Sciatic nerve (tissue), 2 donors: ENCODE results near the gene CNOT8. TPM values are rescaled to one million over a fixed set of nuclear protein-coding genes. Genes with fewer than 3 reads are reported as not detected.
"Not testable (repeated sequence)": the region's sequence is repeated elsewhere in the genome, so short reads cannot be mapped to it uniquely, and the experiment has no call there.

Experiments
- ATAC-seq: fragments of 200-7000 bp; cut with Tn5 transposase; one replicate; pipeline ENCODE4 v1.9.1; 2020; ENCODE audit warnings: mild to moderate bottlenecking, moderate library complexity
- DNase-seq: peaks from one replicate; pipeline ENCODE4 v3.0.0-alpha.2; 2020; ENCODE audit warnings: low spot score
- intact Hi-C: fragments of 100-400 bp; cut with DNase I; formaldehyde crosslinking; loops from one replicate; pipeline ENCODE4 v1.14.2; 2022
- total RNA-seq: library from RNA; stranded (reverse); fragmentation: NEBNext Ultra II Directional; extraction: Animal tissue kit (Norgen Biotek cat#: 25700); gene quantifications from one replicate; pipeline ENCODE4 v1.2.1, GENCODE V29; 2021
- donor health status: DM: no; HTN: no; CAD: no.
- donor health status: DM: no; HTN: no; CAD: no.

Gene CNOT8
- 45.3 TPM for total RNA-seq

DNA sequence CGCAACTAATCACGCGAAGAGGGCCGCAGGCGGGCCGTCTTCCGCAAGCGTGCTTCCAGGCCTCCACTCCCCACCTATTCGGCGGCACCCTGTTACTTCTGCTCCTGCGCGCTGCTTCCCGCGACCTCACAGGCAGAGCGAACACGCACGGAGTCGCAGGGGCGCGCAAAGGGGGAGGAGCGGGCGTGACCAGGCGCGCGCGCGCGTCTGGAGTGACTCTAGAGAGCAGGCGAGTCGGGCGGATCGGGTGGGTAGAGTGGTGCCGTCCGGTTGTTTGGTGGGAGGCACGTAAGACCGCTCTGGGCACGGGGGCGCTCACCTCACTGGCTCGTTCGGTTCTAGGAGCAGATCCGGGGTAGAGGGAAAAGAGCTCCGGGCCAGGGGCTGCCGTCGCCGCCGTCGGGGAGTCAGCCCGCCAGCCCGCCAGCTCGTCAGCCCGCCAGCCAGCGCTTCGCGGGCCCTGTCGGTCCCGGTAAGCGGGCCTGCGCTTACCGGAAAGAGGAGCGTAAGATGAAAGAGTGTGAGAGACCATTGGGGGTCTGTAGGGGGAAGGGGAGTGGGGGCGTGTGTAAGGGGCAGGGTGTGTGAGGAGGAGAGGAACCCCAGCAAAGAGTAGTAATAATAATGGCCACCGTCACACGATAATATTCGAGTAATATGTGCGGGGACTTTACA lies at the start of gene CNOT8:
Gene CNOT8, plus strand, starts transcription at position 331 of the 675 bp plus-strand sequence. CDS start 4,652 bp downstream, outside the sequence.
- ATAC-seq = peak; percentile 95
- intact Hi-C loops = no loop called here
- peak; percentile 99 for DNase-seq

DNA sequence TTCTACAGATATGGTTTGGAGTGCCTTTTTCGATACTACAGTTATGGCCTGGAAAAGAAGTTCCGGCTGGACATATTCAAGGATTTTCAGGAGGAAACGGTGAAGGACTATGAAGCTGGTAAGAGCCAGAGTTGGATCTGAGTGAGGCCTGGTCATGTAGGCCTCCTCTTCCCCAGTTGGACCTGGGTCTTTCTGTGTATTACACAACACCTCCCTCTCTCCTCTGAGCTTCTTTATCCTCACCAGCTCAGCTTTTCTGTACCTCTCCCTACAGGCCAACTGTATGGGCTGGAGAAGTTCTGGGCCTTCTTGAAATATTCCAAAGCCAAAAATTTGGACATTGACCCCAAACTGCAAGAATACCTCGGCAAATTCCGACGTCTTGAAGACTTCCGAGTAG lies 47.2 kb upstream of the CNOT8 start:
- intact Hi-C loops = loop anchor here (5.0 kb wide), 1 partner anchor 159 kb away; no protein-coding TSS in a partner anchor
- ATAC-seq = peak; percentile 40
- peak; percentile 3 for DNase-seq

DNA sequence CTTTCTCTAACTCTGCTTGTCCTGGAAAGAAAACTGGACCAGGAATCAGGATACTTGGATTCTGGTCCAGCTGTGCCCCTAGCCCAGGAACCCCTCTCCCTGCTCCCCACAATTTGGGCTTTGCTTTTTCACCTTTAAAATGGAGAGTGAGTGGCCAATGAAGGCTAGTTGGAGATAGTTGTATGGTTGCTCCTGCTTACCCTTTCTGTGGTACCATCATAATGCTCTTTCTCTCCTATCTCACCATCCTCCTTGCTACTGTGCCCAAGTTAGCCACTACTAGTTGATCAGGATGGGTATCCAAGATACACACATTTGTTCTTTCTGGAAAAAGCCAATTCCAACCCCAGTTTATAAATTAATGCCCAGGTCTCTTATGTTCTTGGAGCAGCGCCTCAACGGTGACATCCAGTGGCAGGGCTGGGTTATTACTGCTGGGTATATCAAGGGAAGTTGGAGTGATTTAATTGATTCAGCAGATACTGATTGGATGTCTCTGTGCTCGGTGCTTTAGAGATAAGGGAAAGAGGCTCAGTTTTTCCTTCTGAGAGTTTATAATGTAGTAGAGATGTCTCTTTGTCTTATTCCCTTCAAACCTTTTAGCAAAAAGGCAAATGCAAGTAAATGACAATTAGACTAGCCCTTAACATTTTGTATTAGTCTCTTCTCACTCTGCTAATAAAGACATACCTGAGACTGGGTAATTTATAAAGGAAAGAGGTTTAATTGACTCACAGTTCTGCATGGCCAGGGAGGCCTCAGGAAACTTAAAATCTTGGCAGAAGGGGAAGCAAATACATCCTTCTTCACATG lies 46.6 kb upstream of the CNOT8 start:
- intact Hi-C loops = loop anchor here (5.0 kb wide), 1 partner anchor 160 kb away; no protein-coding TSS in a partner anchor
- DNase-seq = peak; percentile 76
- peak; percentile 72 for ATAC-seq

DNA sequence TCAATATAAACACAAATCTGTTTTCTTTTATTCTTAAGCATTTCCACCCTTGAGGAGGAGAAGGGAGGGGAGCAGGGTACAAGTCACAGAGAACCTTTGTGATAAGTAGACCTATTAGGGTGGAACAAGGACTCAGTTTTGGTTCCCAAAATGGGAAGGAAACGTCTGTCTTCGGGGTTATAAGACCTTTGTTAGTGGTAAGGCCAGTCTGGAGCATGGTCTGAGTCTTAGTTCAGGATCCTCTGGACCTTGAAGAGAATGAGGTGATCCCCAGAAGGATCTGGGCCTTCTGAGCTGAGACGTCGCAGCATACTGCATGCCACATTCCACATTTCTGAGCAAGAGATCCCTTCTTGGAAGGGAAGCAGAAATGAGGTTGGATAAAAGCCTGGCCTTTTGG lies 45.3 kb upstream of the CNOT8 start:
- intact Hi-C loops = loop anchor here (5.0 kb wide), 1 partner anchor 161 kb away; no protein-coding TSS in a partner anchor
- ATAC-seq = no peak
- DNase-seq = no peak

DNA sequence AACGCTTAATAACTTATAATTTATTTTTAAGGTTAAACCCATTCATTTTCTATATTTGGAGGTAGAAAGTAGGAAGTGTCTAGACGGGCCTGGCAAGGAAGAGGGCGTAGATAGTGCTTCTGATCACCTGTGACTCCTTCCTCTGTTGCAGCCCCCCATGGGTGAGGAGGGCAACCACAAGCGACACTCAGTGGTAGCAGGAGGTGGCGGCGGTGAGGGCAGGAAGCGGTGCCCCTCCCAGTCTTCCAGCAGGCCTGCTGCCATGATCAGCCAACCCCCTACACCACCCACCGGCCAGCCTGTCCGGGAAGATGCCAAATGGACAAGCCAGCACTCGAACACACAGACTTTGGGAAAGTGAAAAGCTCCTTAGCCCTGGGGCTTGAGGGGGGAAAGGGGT lies 44.7 kb upstream of the CNOT8 start:
- no peak for ATAC-seq
- intact Hi-C loops = loop anchor here (5.0 kb wide), 1 partner anchor 161 kb away; no protein-coding TSS in a partner anchor

DNA sequence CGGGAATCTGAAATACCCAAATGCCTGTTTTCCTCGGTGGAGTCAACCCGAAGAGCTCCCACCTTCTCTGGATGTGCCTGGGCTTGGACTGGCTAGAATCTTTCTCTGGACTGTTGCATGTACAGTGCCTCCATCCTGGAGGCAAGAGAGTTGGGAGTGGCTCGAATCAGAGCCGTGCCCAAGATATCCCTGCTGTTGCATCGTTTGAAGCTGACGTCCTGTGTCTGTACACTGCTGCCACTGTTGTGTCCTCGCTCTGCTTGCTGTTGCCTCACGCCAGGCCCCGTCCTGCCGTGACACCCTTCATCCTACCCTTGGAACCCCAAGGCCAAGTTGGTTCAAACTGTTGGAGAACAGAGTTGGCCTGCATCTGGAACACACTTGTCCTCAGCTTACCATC lies 43.4 kb upstream of the CNOT8 start:
- intact Hi-C loops = no loop called here
- no peak for ATAC-seq
- DNase-seq = peak; percentile 40

More for the DNA sequence above, 44.7 kb upstream of the CNOT8 start:
- peak; percentile 47 for DNase-seq

DNA sequence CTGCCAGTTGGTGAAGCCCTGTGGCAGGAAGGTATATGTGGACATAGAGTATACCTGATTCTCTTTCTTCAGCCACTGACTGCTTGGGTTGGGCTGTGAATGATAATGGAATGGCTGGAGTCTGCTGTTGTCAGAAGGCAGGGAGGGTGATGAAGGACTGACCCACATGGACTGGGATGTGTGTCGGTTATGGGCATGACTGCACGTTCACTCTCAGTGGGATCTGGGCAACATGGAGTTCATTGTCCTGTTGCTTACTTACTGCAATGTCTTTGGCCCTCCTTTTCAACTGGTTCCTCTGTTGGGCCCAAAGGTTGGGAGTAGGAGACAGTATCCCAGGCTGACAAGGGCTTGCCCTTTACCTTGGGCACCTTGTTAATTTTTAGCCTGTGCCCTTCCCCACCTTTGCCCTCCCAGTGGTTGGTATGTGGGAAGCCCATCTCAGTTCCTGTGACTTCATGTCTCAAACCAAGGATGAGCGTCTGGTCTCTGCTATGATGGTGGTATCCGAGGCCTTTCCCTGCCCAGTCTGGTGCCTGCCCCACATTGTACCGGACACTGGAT lies 42.7 kb upstream of the CNOT8 start:
- intact Hi-C loops = no loop called here
- no peak for ATAC-seq

DNA sequence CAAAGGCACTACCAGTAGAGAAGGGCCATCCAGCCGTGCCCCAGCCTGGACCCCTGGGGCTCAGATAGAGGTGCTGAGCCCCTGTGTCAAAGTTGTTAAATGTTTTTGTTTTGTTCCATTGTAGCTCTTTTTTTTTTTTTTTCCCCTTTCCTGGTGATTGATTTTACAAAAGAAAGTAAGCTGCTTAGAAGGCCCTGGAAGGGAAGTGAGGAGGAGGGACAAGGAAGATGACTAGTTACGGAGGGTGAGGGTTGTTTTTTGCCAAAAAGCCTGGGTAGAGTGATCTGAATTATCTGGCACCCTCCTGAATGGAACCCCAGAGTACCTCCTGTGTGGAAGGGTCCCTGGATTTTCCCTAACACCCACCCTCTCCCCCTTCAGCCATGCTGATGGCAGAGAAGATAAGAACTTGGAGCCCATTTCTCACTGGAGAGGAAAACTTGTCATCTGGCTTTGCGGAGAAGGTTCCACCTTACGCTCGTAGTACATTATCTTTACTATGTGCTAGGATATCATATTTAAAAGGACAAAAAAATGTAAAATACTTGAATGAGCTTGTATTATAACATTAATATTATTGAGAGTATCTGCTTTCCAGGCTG lies 41.4 kb upstream of the CNOT8 start:
- peak; percentile 4 for DNase-seq
- intact Hi-C loops = no loop called here
- ATAC-seq = no peak

More for the DNA sequence above, 42.7 kb upstream of the CNOT8 start:
- DNase-seq = peak; percentile 25

DNA sequence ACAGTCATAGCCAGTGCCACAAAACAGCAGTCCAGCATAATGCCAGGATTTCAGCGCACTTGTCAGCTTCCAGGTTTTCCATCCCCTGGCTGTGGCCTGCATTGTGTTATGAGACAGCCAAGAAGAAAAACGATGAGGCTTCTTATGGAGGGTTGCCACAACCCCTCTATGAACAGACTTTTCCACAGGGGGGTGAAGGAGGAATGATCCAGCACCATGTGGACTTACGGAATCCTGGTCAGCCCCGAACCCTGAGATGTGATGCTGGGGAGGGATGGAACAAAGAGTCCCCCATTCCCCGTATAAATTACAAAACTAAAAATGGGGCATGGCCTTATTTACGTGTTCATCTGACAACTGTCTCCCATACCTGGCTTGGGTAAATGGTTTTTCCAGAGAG lies 40.6 kb upstream of the CNOT8 start:
- intact Hi-C loops = no loop called here
- DNase-seq (no peak), ATAC-seq (no peak)

DNA sequence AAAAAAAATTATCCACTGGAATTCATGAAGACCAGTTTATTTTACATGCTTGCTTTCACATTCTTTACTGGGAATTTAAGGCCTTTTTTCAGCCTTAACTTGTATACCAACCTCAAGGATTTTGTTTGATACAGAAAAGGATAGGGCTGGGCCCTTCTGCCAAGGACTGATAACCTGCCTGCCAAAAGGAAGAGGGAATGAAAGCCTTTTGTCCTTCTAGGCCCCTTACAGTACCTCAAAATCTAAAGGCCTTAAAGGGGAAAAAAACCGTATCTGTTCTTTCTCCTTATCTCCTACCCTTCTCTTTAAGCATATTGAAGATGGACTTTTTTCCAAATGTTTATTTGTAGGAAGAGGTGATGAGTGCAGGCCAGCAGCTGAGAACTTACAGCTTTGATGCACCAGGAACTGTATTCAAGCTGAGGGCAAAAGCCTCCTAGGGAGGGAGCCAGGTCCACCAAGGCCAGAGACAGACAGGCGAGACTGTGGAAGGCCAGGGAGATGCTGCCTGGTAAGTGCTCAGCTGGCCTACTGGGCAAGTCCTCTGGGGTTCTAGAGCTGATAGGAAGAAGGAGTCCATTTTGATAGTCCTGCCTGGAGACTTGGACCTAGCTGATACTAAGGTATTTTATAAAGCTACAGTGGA lies 39.8 kb upstream of the CNOT8 start:
- intact Hi-C loops = no loop called here
- peak; percentile 3 for DNase-seq
- ATAC-seq = no peak

DNA sequence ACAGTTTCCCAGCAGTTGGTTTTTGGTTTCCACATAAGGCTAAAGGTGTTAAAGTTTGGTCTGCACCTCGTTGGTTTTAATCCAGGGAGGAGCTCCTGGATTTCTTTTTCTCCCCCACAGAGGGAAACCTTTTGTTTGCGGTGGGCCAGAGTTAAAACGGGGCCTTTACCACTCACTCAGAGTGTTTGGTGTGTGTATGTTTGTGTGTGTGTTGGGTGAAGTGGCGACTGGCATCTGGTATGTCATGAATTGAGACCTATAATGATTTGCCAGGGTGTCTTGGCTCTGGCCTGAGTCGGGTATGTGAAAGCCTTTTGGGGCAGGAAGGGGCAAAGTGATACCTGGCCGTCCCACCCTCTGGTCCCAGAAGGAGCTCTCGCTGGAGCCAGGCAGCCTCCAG lies 38.9 kb upstream of the CNOT8 start:
- intact Hi-C loops = no loop called here
- ATAC-seq (no peak), DNase-seq (peak; percentile 32)

DNA sequence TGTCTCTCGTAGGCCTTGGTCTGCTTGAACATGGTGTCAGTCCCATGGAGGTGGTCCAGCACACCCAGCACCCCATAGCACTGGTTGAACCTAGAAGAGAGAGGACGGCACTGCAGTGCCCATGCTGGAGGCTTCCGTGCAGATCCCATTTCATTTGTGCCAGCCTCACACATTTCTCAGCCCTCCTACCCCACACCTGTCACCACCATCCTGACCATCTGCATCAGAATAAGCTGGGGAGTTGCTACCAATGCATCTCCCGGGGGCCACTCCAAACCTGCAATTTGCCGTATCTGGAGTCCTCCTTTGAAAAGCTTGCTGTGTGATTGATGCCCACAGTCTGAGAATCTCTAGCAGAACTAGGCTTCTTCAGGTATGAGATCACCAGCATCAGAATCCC lies 38.0 kb upstream of the CNOT8 start:
- intact Hi-C loops = no loop called here
- no peak for ATAC-seq
- peak; percentile 26 for DNase-seq

DNA sequence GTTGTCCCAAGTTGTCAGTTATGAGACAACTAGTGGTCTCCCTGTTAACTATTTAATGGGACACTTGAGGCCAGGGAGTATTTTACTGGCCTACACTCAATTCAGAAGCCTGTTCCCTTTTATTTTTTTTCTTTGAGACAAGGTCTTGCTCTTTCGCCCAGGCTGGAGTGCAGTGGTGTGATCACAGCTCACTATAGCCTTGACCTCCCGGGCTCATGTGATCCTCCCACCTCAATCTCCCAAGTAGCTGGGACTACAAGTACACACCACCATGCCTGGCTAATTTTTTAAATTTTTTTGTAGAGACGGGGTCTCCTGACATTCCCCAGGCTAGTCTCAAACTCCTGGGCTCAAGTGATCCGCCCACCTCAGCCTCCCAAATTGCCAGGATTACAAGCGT lies 35.5 kb upstream of the CNOT8 start:
- DNase-seq, intact Hi-C loops, ATAC-seq: not testable (repeated sequence)

DNA sequence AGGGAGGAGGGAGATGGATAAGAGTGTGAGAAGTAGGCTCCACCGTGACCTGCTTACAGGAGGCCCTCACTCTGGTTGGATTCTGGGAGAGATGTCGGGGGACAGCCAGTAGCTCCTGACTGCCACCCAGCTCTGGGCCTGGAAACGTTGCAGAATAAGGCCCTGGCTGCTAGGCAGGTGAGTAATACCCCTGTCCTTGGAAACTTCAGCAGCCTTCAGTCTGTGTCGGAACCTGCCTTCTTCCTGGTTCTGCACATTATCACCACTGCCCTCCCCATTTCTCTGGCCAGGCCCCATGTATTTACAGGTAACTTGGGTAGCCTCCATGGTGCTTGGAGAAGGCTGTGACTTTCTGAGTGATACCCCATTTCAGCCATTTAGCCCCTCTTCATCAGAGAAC lies 34.8 kb upstream of the CNOT8 start:
- intact Hi-C loops = no loop called here
- DNase-seq = no peak
- no peak for ATAC-seq

DNA sequence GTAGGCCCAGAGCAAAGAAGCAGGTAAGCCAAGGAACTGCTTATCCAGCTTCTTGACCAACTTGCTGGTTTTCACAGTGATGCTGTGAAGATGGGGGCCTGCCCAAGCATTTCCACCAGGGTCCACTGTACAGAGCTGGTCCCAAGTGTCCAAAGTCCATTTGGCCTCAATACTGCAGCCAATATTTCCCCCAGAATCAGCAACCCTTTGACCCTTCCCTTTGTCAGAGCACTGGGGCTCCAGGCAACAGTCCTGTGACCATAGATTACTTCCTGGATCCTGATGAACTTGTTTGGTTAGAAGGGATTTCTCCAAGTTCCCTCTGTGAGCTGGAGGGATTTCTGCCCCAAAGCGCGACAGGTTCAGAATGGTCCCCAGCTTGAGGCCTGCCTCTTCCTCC lies 34.4 kb upstream of the CNOT8 start:
- DNase-seq = no peak
- no peak for ATAC-seq
- intact Hi-C loops = no loop called here

DNA sequence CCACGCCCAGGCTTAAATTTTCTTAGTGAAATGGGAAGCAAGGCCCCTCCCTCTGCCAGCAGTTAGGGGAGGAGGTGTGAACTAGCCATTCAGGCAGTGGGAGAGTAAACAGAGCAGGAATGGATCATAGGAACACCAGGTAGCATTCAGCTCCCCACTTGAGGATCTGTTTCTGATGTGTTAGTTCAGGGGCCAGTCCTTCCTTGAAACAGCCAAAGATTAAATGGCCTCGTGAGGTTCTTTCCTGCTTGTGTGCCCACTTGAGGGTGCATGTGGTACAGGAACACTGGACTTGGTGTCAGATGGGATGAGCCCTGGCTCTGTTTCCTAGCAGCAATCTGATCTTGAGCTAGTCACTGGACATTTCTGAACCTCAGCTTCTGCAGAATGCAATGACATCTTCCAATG lies 29.2 kb upstream of the CNOT8 start:
- intact Hi-C loops = no loop called here
- ATAC-seq (no peak), DNase-seq (no peak)

DNA sequence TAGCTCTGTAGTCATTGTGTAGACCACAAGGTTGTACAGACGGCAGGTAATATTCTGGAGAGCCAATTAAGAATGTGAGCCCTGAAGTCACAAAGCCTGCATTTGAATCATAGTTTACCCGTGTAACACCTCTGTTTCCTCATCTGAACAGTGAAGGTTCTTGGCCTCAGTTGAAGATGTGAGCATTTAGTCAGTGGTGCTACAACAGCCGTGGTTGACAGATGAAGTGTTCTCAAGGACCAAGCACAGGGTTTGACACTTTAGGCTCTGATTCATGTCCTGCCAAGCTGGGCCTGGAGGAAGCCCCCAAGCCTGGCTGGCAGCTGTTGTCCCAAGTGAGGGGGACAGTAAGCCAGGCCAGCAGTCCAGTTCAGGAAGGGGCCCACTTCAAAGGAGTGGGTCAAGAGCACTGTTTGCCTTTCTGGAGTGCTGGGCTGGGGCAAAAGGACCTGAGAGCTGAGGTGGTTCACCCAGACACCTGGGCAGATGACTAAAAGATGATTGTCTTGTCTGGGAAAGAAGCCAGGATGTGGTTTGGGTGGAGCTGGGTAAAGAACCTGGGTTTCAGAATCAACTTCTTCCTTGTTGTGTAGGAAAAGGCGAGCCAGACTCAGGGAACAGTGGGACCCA lies 28.7 kb upstream of the CNOT8 start:
- ATAC-seq (peak; percentile 14), DNase-seq (no peak)
- intact Hi-C loops = no loop called here

DNA sequence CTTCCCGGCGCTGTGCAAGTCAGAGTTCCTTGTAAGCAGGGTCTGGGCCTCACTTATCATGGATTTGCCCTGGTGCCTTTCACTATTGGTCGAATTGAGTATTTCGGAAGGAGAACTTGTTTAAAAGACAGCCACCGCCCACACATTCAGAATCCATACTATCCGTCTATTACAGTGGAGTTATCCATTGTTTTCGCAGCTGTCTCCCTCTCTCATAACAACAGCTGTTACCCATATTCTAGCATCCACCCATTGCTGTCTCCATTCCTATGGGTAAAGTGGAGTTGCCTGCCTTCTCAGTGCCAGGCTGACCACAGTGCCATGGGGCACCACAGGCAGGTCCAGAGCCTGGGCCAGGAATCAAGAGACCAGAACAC lies 28.2 kb upstream of the CNOT8 start:
- no peak for DNase-seq
- intact Hi-C loops = no loop called here
- ATAC-seq = no peak

DNA sequence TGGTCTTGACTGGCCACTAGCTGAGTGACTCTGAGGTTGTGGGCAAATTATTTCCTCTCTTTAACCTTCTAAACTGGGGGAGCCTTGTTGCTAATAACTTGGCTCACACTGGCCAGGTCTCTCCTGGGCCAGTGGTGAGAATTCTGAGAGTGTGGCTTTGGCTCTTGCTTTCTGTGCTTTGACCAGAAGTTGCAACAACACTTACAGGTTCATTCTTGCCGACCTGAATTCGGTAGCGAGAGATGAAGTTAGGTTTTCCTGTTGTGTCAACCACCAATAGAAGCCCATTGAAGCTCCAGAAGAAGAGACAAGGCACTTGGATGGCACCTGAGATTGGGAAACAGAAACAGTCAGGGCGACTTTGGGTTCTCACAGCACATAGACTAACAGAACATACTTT lies 27.8 kb upstream of the CNOT8 start:
- ATAC-seq (no peak), DNase-seq (no peak)
- intact Hi-C loops = no loop called here
